GM10266 (cell line): ENCODE data around the gene MT2A.

Source experiments
- DNase-seq: peaks from one replicate; pipeline ENCODE4 v3.0.0; 2012; ENCODE audit errors: extremely low spot score
- CTCF ChIP-seq: IDR thresholded peaks from 2 replicates; pipeline ENCODE4 v1.5.1; 2012; ENCODE audit warnings: mild to moderate bottlenecking, low read depth; ENCODE audit not compliant: control insufficient read depth, insufficient read depth; ENCODE audit errors: missing control alignments

MT2A gene

GRCh38 chr16:56643080-56643778 lies 34.8 kb downstream of the MT2A start:
- DNase-seq: peak; percentile 69
- peak; percentile 22 for TF ChIP-seq CTCF

GRCh38 chr16:56643833-56644232 lies 35.4 kb downstream of the MT2A start:
- DNase-seq: no peak
- TF ChIP-seq CTCF: no peak

- TF ChIP-seq CTCF: no peak
- no peak for DNase-seq
Observed at GRCh38 chr16:56645311-56645710, 36.9 kb downstream of the MT2A start.

GRCh38 chr16:56645838-56646237 lies 37.5 kb downstream of the MT2A start:
- DNase-seq: no peak

GRCh38 chr16:56647641-56648431 lies 39.5 kb downstream of the MT2A start:
- no peak for TF ChIP-seq CTCF
- DNase-seq: no peak

More at GRCh38 chr16:56645838-56646237, 37.5 kb downstream of the MT2A start:
- no peak for TF ChIP-seq CTCF

GRCh38 chr16:56649271-56649670 lies 40.9 kb downstream of the MT2A start:
- no peak for TF ChIP-seq CTCF
- no peak for DNase-seq

GRCh38 chr16:56649820-56650219 lies 41.4 kb downstream of the MT2A start:
- no peak for TF ChIP-seq CTCF

More at GRCh38 chr16:56649820-56650219, 41.4 kb downstream of the MT2A start:
- DNase-seq: no peak
